ENCODE measurements around the gene AMIGO3.

Gene AMIGO3

DNA sequence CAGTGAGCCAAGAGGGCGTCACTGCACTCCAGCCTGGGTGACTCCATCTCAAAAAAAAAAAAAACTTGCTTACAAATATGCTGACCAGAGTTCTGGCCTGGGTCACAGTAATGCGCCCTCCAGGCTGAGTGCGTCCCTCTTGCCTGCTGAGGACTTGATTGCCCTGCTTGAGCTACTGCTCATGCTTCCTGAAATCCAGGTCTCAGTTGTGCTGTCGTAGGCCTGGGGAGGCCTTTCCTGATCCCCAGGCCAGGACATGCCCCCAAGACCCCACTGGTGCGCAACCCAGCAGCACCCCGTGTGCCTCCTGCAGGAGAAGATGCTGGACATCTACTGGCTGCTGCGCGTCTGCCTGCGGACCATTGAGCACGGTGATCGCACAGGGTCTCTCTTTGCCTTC lies 7.3 kb downstream of the AMIGO3 start:
- no peak overlapping the region for H3K4me3 ChIP-seq (ENCODE audit: low read length)
- TF ChIP-seq, protein P1, sequence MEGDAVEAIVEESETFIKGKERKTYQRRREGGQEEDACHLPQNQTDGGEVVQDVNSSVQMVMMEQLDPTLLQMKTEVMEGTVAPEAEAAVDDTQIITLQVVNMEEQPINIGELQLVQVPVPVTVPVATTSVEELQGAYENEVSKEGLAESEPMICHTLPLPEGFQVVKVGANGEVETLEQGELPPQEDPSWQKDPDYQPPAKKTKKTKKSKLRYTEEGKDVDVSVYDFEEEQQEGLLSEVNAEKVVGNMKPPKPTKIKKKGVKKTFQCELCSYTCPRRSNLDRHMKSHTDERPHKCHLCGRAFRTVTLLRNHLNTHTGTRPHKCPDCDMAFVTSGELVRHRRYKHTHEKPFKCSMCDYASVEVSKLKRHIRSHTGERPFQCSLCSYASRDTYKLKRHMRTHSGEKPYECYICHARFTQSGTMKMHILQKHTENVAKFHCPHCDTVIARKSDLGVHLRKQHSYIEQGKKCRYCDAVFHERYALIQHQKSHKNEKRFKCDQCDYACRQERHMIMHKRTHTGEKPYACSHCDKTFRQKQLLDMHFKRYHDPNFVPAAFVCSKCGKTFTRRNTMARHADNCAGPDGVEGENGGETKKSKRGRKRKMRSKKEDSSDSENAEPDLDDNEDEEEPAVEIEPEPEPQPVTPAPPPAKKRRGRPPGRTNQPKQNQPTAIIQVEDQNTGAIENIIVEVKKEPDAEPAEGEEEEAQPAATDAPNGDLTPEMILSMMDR (conservative IDR thresholded peaks at IDR 0.05; ENCODE audit: low read depth, low read length) = no peak
- no peak for DNase-seq (ENCODE audit: low read depth)

DNA sequence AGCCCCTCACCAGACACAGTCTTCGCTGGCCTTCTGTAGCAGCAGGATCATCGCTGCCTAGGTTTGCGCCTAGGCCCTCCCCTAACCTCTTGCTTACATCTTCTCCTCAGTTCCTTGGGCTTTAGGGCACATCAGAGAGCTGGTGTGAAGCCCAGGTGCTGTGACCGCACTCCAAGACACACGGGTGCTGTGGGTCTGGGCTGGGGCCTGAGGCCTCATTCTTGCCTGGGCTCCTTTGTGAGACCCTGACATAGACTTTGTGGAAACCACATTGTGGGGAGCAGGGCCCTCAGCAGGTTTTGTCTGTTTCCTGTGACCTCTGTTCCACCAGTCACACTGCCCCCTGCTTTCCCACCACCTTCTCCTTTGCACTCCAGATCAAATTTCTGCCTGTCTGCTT lies 8.0 kb downstream of the AMIGO3 start:
- DNase-seq (ENCODE audit: low read depth) = no peak
- no peak overlapping the region for H3K4me3 ChIP-seq (ENCODE audit: low read length)
- TF ChIP-seq, protein P1 (conservative IDR thresholded peaks at IDR 0.05; ENCODE audit: low read depth, low read length) = no peak

DNA sequence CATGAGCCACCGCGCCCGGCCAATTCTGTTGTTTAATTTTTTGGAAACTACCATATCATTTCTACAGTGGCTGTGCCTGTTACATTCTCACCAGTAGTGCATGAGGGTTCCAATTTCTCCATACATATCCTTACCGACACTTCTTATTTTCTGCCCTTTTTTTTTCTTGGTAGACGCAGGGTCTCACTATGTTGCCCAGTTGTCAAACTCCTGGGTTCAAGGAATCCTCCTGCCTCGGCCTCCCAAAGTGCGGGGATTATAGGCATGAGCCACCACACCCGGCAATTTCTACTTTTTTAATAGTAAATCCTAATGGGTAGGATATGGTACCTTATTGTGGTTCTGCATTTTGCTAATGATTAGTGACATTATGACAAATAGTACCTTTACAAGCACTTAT lies 9.6 kb downstream of the AMIGO3 start:
- no peak for DNase-seq (ENCODE audit: low read depth)
- TF ChIP-seq, protein P1 (conservative IDR thresholded peaks at IDR 0.05; ENCODE audit: low read depth, low read length) = no peak
- H3K4me3 ChIP-seq (ENCODE audit: low read length) = no peak overlapping the region

DNA sequence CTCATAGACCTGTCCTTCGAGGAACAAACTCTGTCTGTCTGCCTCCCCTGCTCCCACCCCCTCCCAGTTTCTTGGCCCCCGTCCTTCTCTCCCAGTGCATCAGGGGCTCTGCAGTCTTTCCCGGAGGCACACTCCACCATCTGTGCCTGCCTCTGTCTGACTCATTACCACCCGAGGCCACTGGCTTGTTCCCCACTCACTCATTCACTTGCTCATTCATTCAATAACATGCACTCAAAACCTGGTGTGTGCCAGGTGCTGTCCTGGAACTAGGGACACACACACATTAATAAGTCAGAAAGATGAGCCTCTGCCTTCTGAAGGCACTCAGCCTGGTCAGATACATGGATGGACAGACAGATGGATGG lies 12.4 kb downstream of the AMIGO3 start:
- no peak for DNase-seq (ENCODE audit: low read depth)

DNA sequence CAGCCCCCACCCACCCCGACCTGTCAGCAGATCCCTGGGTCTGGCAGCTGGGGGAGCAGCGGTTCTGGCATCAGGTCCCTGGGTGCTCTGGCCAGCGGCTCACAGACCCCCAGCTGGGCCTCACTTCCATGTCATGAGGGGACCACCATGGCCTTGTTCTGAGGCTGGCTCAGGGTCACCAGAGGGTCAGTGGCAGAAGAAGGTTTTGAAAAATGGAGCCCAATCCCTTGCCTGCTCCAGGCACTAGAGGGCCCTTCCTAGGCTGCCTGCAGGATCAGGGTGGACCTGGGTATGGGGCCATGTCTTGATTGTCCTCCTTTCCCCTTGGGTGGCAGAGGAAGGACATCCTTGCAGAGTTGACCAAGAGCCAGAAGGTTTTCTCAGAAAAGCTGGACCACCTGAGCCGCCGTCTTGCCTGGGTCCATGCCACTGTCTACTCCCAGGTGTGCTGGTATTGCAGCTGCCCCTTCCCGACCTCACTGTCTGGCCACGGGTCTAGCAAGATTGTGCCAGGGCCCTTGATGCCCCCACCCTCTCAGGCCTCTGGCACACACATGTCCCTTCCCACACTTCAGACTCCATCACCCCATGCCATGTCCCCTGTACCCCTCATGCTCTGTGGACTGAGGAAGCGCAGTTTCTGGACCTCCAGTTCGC lies 12.9 kb downstream of the AMIGO3 start:
- no peak for DNase-seq (ENCODE audit: low read depth)
- TF ChIP-seq, protein P1 (conservative IDR thresholded peaks at IDR 0.05; ENCODE audit: low read depth, low read length) = no peak
- no peak overlapping the region for H3K4me3 ChIP-seq (ENCODE audit: low read length)

More for the DNA sequence above, 12.4 kb downstream of the AMIGO3 start:
- TF ChIP-seq, protein P1 (conservative IDR thresholded peaks at IDR 0.05; ENCODE audit: low read depth, low read length) = no peak
- no peak overlapping the region for H3K4me3 ChIP-seq (ENCODE audit: low read length)

DNA sequence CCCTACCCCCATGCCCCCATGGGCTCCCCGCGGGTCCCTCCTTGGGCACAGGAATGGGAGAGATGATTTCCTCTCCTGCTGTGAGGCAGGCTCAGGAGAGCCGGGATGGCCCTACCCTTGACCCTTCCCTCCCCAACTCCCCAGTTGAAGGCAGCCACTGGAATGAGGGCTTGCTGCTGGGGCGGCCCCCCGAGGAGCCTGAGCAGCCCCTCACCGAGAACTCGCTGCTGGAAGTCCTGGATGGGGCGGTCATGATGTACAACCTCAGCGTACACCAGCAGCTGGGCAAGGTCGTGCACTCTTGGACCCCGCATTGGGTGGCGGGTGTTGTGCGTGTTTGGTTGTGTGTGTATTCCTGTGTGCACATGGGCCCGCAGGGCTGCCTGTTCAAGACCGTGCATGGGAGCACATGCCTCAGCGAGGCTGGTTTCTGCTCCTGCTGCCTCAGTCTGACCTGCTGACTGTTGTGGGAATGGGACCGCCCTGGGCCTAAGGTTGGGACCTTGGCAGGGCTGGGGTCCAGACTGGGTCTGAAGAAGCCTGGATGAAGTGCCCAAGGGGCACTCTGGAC lies 14.0 kb downstream of the AMIGO3 start:
- TF ChIP-seq, protein P1 (conservative IDR thresholded peaks at IDR 0.05; ENCODE audit: low read depth, low read length) = no peak
- no peak for DNase-seq (ENCODE audit: low read depth)
- H3K4me3 ChIP-seq (ENCODE audit: low read length) = no peak overlapping the region

DNA sequence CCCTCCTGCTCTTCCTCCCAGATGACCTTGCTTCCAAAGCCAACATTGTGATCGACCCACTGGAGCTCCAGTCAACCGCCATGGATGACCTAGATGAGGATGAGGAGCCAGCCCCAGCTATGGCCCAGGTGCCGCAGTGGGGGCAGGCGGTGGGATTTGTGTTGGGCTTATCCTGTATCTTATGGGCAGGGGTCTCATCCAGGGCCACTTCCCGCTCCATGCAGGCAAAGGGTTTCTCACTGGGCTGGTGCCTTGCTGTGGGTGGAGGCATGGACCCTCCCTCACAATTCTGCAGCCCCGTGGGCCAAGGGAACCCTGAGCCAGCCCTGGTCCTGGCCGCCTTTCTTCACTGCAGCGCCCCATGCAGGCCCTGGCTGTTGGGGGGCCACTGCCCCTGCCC lies 14.9 kb downstream of the AMIGO3 start:
- no peak overlapping the region for H3K4me3 ChIP-seq (ENCODE audit: low read length)

More for the DNA sequence above, 14.9 kb downstream of the AMIGO3 start:
- DNase-seq (ENCODE audit: low read depth) = no peak
- TF ChIP-seq, protein P1 (conservative IDR thresholded peaks at IDR 0.05; ENCODE audit: low read depth, low read length) = no peak
